Activated CD4-positive, alpha-beta T cell treated with anti-CD3 and anti-CD28 coated beads for 1 hour (primary cell): Measurements from ENCODE around the gene SRRM1.
A peak's percentile ranks its signal among the peaks of the same experiment; 100 is the strongest.

ENCODE experiments used
- DNase-seq: peaks from one replicate; pipeline ENCODE4 v3.0.0-alpha.2; 2020

SRRM1 gene

GRCh38 chr1:24642481-24643362 is at the start of gene SRRM1:
Gene SRRM1, plus strand, starts transcription at chr1:24643302. Its CDS starts 25 bp downstream, at chr1:24643327.
- DNase-seq, result peak; percentile 98

DNA sequence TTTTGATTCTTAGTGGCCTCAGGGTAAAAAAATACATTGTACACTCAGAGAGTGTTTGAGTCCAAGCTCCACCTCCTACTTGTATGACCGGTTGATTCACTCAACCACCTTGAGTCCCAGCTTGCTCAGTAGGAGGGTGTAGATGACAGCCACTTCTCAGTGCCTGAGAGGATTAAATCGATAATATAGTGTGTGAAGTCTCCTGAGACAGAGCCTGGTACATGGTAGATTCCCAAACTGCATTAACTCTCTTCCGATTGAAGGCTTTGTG is 48.8 kb upstream of the SRRM1 start:
- no peak for DNase-seq

DNA sequence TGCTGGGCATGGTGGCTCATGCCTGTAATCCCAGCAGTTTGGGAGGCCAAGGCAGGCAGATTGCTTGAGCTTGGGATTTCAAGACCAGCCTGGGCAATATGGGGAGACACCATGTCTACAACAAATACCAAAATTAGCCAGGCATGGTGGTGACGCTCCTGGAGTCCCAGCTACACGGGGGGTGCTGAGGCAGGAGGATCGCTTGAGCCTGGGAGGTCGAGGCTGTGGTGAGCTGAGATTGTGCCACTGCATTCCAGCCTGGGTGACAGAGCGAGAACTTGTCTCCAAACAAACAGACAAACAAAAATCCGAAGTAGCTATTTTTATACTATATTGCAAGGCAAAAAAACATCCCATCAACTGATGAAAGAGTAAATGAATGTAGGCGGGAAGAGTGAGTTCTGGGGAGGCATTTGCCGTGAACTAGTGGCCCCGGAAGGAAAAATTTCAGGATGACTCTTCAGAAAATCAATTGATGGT is 46.7 kb upstream of the SRRM1 start:
- DNase-seq, result no peak

DNA sequence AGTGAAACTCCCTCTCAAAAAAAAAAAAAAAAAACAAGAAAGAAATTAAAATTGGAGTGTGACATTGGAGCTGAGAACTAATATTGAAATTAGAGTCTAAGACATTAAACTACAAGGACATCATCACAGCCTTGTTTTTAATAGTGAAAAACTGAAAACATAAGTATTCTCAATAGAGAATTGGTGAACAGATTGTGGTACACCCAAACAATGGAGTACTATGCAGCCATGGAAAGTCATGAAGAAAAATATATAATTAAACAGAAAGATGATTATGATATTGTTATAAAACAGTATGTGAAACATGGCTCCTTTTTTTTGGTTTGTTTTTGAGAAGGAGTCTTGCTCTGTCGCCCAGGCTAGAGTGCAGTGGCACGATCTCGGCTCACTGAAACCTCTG is 43.8 kb upstream of the SRRM1 start:
- DNase-seq, result no peak

DNA sequence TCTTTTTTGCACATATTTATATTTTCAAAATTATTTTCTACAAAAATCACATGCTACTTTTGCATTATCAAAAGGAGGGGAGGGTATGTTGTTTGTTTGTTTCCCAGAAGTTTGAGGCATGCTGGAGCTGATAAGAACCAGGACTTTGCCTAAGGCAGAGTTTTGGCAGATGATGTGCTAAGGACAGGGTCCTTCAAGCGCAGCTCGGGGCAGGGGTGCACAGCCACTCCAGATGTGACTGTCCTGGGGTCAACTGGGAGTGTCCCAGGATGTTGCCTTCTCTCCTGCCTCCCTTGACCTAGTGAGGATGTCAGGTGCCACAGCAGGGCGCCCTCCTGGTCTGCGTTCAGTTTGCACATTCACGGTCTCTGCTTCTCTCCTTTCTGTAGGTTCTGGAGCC is 42.6 kb upstream of the SRRM1 start:
- DNase-seq, result no peak

- no peak for DNase-seq
Observed at GRCh38 chr1:24605534-24606295, 37.4 kb upstream of the SRRM1 start.

GRCh38 chr1:24606296-24606605 is 36.9 kb upstream of the SRRM1 start:
- no peak for DNase-seq

GRCh38 chr1:24606621-24607020 is 36.5 kb upstream of the SRRM1 start:
- no peak for DNase-seq

GRCh38 chr1:24609949-24610517 is 33.1 kb upstream of the SRRM1 start:
- DNase-seq, result no peak

DNA sequence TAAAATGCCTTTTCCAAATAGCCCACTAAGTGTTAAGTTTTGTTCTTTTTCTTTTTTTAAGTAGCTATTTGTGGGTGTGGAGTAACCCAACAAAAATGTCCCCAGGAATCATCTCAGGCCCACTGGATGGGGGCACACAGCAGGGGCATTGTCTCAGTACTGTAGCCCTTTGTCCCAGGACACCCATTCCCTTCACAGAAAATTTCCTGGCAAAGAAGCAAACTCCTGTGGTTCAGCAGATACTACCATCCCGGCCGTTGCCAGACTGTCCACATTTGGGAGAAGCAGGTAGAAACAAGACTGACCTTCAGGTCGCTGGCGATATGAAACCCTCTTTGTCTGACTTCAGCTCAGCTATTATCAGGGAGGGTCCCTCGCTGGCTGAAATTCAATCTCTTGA is 23.7 kb upstream of the SRRM1 start:
- DNase-seq, result no peak

DNA sequence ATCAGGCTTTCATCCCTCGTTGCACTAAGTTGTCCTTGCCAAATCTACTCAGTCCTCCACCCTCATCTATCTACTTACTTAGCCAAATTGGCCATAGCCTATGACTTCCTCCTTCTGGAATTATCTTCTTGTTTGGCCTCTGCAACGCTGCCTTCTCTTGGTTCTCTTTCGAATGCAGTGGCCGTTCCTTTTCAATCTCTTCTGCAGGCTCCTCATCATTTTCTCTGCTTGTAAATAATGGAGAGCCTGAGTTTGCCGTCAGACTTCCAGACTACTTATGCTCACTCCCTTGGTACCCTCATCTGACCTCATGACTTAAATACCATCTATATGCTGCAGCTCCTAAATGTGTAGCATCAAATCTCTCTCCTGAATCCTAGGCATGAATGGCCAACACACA is 22.4 kb upstream of the SRRM1 start:
- no peak for DNase-seq

- no peak for DNase-seq
Observed at GRCh38 chr1:24621121-24621520, 22.0 kb upstream of the SRRM1 start.

DNA sequence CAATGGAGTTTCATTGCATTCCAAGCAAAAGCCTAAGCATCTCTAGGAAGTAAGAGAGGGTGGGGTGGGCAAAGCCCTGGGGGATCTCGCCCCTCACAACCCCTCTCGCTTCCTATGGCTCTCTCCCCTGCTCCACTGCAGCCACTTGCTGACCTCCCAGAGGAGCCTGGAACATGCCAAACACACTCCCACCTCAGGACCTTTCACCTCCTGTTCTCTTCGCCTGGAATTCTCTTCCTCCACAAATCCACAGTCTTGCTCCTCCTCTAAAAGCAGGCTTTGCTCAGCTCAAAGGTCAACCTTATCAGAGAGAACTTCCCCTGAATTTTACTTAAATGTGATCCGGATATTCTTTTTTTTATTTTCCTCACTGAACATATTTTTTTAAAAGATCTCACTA is 20.9 kb upstream of the SRRM1 start:
- no peak for DNase-seq

- DNase-seq, result no peak
Observed at GRCh38 chr1:24632832-24633175, 10.3 kb upstream of the SRRM1 start.

DNA sequence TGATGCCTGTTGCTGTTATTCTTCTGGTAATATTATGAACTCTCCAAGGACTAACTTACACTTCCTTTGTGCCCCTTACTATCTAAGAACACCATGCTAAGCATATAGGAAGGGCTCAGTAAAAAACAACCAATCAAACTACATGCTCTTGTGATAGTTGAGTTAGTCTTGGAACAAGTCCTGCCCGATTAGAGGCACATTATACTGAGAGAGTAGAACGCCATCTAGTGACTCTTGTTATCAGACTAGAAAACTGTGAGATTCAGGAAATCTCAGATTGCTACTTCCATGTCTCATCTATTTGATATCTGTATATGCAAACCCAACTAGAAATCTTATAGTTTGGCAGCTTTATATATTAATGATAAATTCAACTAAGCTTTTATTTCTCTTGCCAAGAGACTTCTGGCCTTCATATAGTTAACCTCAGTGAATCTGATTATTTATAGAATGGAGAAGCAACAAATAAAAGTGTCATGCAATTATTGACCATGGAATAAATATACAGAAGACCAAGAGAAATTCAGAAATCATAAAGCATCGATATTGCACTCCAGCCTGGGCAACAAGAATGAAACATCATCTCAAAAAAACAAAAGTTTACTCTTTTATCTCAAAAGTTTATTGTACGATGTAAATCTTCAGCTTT is 7.8 kb upstream of the SRRM1 start:
- DNase-seq, result no peak

- no peak for DNase-seq
Observed at GRCh38 chr1:24636661-24637357, 6.3 kb upstream of the SRRM1 start.

DNA sequence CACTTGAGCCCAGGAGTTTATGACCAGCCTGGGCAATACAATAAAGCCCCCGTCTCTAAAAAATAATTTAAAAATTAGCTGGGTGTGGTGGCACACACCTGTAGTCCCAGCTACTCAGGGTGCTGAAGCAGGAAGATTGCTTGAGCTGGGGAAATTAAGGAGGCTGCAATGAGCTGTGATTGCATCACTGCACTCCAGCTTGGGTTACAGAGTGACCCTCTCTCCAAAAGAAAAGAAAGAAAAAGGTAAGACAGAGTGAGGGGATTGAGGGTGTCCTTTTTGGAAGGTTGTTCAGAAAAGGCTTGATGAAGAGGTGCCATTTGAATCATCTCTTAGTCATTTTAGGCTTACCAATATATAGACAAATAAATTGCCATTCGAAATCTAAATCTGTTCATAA is 4.0 kb upstream of the SRRM1 start:
- DNase-seq, result no peak

GRCh38 chr1:24639881-24640280 is 3.2 kb upstream of the SRRM1 start:
- no peak for DNase-seq

DNA sequence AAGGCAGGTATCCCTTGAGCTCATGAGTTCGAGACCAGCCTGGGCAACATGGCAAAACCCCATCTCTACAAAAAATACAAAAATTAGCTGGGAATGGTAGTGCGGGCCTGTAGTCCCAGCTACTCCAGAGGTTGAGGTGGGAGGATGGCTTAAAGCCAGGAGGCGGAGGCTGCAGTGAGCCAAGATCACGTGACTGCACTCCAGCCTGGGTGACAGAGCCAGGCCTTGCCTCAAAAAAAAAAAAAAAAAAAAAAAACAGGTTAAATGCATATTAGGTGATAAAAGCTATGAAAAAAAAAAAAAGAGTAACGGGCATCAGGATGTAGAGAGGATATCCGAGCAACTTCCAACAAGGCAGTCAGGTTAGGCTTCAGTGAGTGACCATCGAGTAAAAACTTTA is 2.8 kb upstream of the SRRM1 start:
- DNase-seq, result no peak

DNA sequence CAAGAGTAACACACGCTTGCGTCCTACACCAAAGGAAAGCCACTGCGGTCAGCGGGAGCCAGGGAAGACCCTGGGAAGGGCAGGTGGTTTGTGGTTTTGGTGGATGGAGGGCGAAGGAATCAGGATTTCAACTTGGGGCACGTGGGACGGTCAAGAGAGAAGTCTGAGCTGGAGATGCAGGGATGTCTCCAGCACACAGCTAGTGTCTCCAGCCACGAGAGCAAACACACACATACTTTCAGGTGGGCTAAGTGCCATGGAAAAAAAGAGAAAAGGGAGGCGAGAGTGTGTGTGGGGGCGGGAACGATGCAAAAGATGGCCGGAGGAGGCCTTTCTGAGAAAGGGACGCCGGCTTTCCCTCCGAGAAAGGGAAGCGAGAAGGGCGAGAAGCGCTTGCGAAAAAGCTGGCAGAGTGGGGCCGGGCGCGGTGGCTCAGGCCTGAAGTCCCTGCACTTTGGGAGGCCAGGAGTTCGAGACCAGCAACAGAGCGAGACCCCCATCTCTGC is 1.4 kb upstream of the SRRM1 start:
- no peak for DNase-seq

DNA sequence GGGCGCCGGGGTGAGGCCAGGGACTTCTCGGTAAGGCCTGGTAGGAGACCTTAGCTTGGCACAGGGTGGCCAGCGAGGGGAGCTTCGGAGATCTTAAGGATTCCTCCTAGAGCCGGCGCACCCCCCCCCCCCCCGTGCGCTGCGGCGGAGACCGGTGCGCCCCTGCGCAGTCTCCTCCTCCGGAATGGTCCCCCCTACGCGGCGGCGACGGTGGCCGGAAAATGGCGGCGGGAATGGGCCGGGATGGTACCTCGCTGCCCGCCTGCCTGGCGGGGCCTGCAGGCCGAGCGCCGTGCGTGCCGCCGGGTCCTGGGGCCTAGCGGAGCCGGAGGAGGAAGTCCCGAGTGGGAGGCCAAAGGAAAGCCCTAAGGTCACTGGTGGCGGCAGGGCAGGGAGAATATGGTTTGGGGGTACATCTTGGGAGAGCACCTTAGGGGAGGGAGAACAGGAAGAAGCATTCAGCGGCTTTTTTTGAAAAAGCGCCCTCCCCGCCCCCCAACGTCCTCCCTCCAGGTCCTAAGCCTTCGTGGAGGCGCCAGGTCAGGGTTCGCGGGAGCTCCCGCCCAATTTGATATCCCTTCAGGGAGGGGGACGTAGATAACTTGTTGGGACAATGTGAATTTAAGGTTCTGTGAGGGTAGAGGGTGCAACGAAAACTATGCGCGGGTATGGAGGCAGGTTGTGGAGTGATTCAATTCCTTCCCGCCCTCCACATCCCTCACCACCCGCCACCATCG is 429 bp downstream of the SRRM1 start:
- no peak for DNase-seq

DNA sequence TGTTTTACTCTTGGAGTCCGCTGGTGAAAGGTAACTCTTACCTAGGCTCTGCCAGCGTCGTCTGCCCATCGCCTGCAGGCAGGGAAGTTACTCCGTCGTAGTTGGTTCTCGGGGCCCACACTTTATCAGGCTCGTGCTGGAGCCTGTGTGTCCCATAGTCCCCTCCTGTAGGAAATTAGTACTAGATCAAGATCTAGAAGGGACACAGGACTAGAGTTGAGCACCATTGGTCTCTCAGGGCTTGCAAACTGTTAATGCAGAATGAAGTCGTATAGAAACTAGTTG is 940 bp downstream of the SRRM1 start:
- no peak for DNase-seq

DNA sequence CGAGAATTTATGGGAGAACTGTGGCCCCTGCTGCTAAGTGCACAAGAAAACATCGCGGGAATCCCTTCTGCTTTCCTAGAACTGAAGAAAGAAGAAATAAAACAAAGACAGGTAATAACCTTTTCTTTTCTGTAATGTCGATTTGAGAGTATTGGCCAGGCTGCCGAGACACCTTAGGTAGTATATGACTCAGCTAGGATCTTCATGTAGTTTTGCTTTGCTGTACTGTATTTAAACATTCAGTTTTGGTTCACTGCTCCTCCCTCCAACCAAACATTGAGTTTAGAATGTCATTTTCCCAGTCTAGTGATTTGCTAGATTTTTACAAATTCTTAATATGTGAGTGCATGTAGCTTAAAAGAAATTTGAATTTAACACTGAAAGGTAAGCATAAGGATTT is 5.8 kb downstream of the SRRM1 start:
- DNase-seq, result no peak
